ENCODE measurements around the gene BHLHA9. TPM values are rescaled to one million over a fixed set of nuclear protein-coding genes. Genes with fewer than 3 reads are reported as not detected.

The BHLHA9 gene
- total RNA-seq, 1 donor from 2014 or later = not detected

GRCh38 chr17:1312261-1312870, 42.1 kb downstream of the BHLHA9 start:
- intact Hi-C loops (cut with DNase I) = no loop called here
- H3K27me3 ChIP-seq (ENCODE audit: low read depth) = peaks cover 27% of the 10 kb centered on the region
- ATAC-seq (no peak), DNase-seq (no peak)
- H3K27ac ChIP-seq = no peak overlapping the region
- no peaks in the 10 kb centered on the region for H3K9me3 ChIP-seq
- H3K36me3 ChIP-seq = no peaks in the 10 kb centered on the region
- no peak for TF ChIP-seq CTCF (IDR thresholded peaks at IDR 0.05)
- H3K4me1 ChIP-seq = no peaks in the 10 kb centered on the region
- H3K4me3 ChIP-seq = no peak overlapping the region

- Histone ChIP-seq H3K27ac (no peak overlapping the region), H3K27me3 (ENCODE audit: low read depth) (peaks cover 29% of the 10 kb centered on the region), H3K36me3 (no peaks in the 10 kb centered on the region), H3K4me3 (no peak overlapping the region), H3K4me1 (no peaks in the 10 kb centered on the region), H3K9me3 (no peaks in the 10 kb centered on the region)
- TF ChIP-seq CTCF (IDR thresholded peaks at IDR 0.05) = no peak
- intact Hi-C loops (cut with DNase I) = no loop called here
- DNase-seq = no peak
- ATAC-seq = peak in 1 of 2 donors; percentile 41
Observed at GRCh38 chr17:1313270-1314005, 43.2 kb downstream of the BHLHA9 start.

- peaks cover 32% of the 10 kb centered on the region for H3K27me3 ChIP-seq (ENCODE audit: low read depth)
- no peak overlapping the region for H3K27ac ChIP-seq
- intact Hi-C loops (cut with DNase I) = no loop called here
- H3K9me3 ChIP-seq = no peaks in the 10 kb centered on the region
- H3K4me1 ChIP-seq = no peaks in the 10 kb centered on the region
- H3K36me3 ChIP-seq = no peaks in the 10 kb centered on the region
- TF ChIP-seq CTCF (IDR thresholded peaks at IDR 0.05) = no peak
- no peak for ATAC-seq
- DNase-seq = no peak
- H3K4me3 ChIP-seq = no peak overlapping the region
Observed at GRCh38 chr17:1315409-1315808, 45.2 kb downstream of the BHLHA9 start.

- H3K27ac ChIP-seq = no peak overlapping the region
- H3K27me3 ChIP-seq (ENCODE audit: low read depth) = peaks cover 32% of the 10 kb centered on the region
- no peak for ATAC-seq
Observed at GRCh38 chr17:1315891-1316403, 45.7 kb downstream of the BHLHA9 start.

More at GRCh38 chr17:1315891-1316403, 45.7 kb downstream of the BHLHA9 start:
- Histone ChIP-seq H3K4me3 (no peak overlapping the region), H3K9me3 (no peaks in the 10 kb centered on the region), H3K36me3 (no peaks in the 10 kb centered on the region), H3K4me1 (no peaks in the 10 kb centered on the region)
- no peak for DNase-seq
- intact Hi-C loops (cut with DNase I) = no loop called here
- TF ChIP-seq CTCF (IDR thresholded peaks at IDR 0.05) = no peak

Other genes with a start within 250 kb of the BHLHA9 start
- 212 TPM for gene ABR, start 90.5 kb upstream of the BHLHA9 start, total RNA-seq
- gene TRARG1, start 9.2 kb downstream of the BHLHA9 start, total RNA-seq = not detected
- gene YWHAE, start 129.8 kb downstream of the BHLHA9 start, total RNA-seq = 383 TPM
- gene CRK, start 185.8 kb downstream of the BHLHA9 start, total RNA-seq = 66.2 TPM
- gene MYO1C, start 222.2 kb downstream of the BHLHA9 start, total RNA-seq = 213 TPM
- gene INPP5K, start 246.2 kb downstream of the BHLHA9 start, total RNA-seq = 57.9 TPM